Activated CD4-positive, alpha-beta memory T cell treated with anti-CD3 and anti-CD28 coated beads, Interleukin-2, amount 10 ng/mL, durations not matched to agents 7 days and 5 days (primary cell): ENCODE measurements around the gene KDM4D. TPM values are rescaled to one million over a fixed set of nuclear protein-coding genes. Genes with fewer than 3 reads are reported as not detected.

Source experiments
- CTCF ChIA-PET: fragments of 350-600 bp; sonication (Branson Sonifier 250); formaldehyde crosslinking; loops from one replicate; lab custom pipeline; 2021; ENCODE audit warnings: antibody characterized with exemption, inconsistent platforms; lab: Charles Lee
- POLR2A ChIA-PET: fragments of 350-600 bp; sonication (Branson Sonifier 250); formaldehyde crosslinking; loops from one replicate; lab custom pipeline; 2021; ENCODE audit warnings: antibody characterized with exemption; lab: Charles Lee
- DNase-seq: peaks from one replicate; pipeline ENCODE4 v3.0.0-alpha.2; 2020
- H3K27ac Mint-ChIP-seq: one replicate; pipeline ENCODE4 v1.8.0; 2021; ENCODE audit warnings: mild to moderate bottlenecking, mixed read lengths
- H3K27me3 Mint-ChIP-seq: one replicate; pipeline ENCODE4 v1.8.0; 2021; ENCODE audit warnings: mixed read lengths
- H3K36me3 Mint-ChIP-seq: one replicate; pipeline ENCODE4 v1.8.0; 2021; ENCODE audit warnings: low read depth, mixed read lengths
- H3K4me1 Mint-ChIP-seq: one replicate; pipeline ENCODE4 v1.8.0; 2021; ENCODE audit warnings: mixed read lengths
- H3K4me3 Mint-ChIP-seq: one replicate; pipeline ENCODE4 v1.8.0; 2021; ENCODE audit warnings: mild to moderate bottlenecking, mixed read lengths
- H3K9me3 Mint-ChIP-seq: one replicate; pipeline ENCODE4 v1.8.0; 2021; ENCODE audit warnings: mixed read lengths
- total RNA-seq, 2 experiments: library from RNA; stranded (reverse); gene quantifications; one replicate each; pipeline ENCODE4 v1.2.3, GENCODE V29; 2021

Gene KDM4D
- total RNA-seq, 2 experiments from 2014 or later: 0.83 to 1.1 TPM

DNA sequence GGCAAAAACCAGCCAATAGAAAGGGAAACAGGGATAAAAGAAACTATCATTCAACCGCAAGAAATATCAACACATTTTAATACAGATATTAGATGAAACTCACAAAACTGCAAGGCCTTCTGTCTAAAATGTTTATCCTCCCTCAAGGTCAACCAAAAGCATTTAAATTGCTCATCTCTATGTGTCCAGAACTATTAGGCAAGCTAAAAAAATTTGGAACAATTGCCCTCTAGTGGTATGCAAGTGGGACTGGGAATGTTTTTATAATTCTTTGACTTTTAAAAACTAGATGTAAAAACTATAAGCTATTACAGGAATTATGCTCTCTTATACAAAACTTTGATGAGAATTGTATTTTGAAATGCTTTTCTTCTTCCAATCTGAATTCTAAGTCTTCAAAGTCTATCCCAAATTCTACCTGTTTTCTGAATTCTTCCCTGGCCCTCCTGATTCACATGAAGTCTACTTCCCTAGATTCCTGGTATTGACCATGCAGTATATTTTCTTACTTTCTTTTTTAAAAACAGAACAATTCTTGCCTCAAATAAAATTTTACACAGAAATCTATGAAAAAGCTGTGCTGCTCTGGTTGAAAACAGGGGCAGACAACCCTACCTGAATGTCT is 5.1 kb upstream of the KDM4D start:
- Mint-ChIP-seq H3K27me3 (no peaks in the 10 kb centered on the region), H3K27ac (no peak overlapping the region), H3K36me3 (peaks cover 68% of the 10 kb centered on the region), H3K9me3 (no peaks in the 10 kb centered on the region), H3K4me1 (peaks cover 26% of the 10 kb centered on the region), H3K4me3 (no peak overlapping the region)
- ChIA-PET POLR2A (interaction anchor here (1.5 kb wide), 1 partner anchor 1422 kb away, joined by 3 read pairs; the partner anchor contains the start of gene JRKL), CTCF (interaction anchor here (0.5 to 1.4 kb wide), 4 partner anchors 9 to 182 kb away, joined by 4 to 7 read pairs (median 4); partner anchors contain the start of gene SRSF8)
- no peak for DNase-seq

DNA sequence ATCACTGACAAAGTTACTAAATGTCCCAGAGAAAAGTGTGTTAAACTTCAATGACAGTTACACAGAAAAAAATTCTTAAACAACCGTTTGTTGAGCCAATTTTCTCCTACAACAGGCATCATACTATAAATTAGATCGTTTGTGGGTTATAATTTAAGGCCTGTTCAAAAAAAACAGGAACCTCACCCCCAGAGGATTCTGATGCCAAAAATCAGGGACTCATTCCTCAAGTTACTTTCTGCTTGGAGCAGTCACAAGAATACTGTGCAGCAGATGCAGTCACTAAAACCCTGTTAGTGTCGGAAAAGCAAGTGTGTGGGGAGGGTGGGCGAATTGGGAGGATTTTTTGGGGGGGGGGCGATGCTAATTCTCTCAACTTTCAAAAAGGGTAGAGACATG is 810 bp upstream of the KDM4D start:
- Mint-ChIP-seq H3K9me3 (peaks cover 4% of the 10 kb centered on the region), H3K36me3 (peaks cover 48% of the 10 kb centered on the region), H3K27ac (peak overlapping the region; percentile 59), H3K27me3 (no peaks in the 10 kb centered on the region), H3K4me1 (peaks cover 53% of the 10 kb centered on the region), H3K4me3 (peak overlapping the region; percentile 99)
- DNase-seq: no peak
- ChIA-PET CTCF (interaction anchor here (0.8 to 2.4 kb wide), 7 partner anchors 95 to 258 kb away, joined by 3 to 21 read pairs (median 4); partner anchors contain the start of genes SESN3 and SRSF8), POLR2A (interaction anchor here (0.6 to 4.7 kb wide), 17 partner anchors 8 to 1417 kb away, joined by 3 to 51 read pairs (median 5); partner anchors contain the start of genes CCDC82, CEP57, ENDOD1 and FAM76B)

DNA sequence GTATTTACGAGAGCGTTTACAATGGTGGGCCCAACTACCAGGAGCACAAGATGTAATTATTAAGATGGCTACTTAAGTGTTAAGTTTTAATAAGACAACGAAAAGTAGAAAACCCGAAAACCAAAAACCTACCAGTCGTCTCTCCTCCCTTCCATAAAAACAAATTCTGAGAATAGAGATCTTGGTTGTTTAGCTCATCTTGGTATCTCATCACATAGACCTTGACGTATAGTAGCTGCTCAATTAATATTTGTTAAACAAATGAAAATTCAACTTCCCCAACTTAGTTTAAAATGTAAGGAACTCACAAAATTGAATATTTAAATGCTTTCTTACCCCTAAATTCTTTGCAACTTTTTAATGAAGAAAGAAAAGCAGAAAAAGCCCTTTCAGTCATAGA is 669 bp downstream of the KDM4D start:
- Mint-ChIP-seq H3K4me1 (peaks cover 47% of the 10 kb centered on the region), H3K9me3 (peaks cover 4% of the 10 kb centered on the region), H3K36me3 (peaks cover 34% of the 10 kb centered on the region), H3K4me3 (peak overlapping the region; percentile 99), H3K27me3 (no peaks in the 10 kb centered on the region), H3K27ac (peak overlapping the region; percentile 88)
- ChIA-PET CTCF (interaction anchor here (1.4 to 2.4 kb wide), 2 partner anchors 93 to 178 kb away, joined by 5 to 21 read pairs; partner anchors contain the start of gene SRSF8), POLR2A (interaction anchor here (1.0 to 4.7 kb wide), 9 partner anchors 10 to 816 kb away, joined by 3 to 51 read pairs (median 13); partner anchors contain the start of genes CEP57, ENDOD1, FAM76B and SESN3)
- DNase-seq: no peak

DNA sequence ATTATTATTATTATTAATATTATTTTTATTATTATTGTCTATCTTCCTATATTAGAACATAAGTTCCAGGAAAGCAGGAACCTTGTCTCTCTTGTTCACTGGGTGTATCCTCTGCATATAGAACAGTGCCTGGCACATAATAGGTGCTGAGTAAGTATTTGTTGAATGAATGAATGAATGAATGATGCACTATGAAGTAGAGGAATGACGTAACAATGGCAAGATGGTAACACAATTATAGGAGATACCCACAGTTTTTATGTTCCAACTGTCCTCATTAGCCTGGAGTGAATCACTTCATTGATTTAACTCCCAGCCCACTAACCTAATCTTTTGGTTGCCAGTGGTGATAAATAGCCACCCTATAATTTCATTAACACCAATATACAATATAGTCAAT is 2.1 kb downstream of the KDM4D start:
- Mint-ChIP-seq H3K4me3 (no peak overlapping the region), H3K36me3 (peaks cover 23% of the 10 kb centered on the region), H3K27me3 (no peaks in the 10 kb centered on the region), H3K4me1 (peaks cover 42% of the 10 kb centered on the region), H3K9me3 (peaks cover 4% of the 10 kb centered on the region), H3K27ac (no peak overlapping the region)
- ChIA-PET POLR2A (interaction anchor here (1.4 to 4.7 kb wide), 2 partner anchors 92 to 113 kb away, joined by 5 to 51 read pairs; partner anchors contain the start of gene SRSF8), CTCF (interaction anchor here (0.6 to 1.3 kb wide), 2 partner anchors 91 to 175 kb away, joined by 3 read pairs; partner anchors contain the start of gene SRSF8)
- DNase-seq: no peak

DNA sequence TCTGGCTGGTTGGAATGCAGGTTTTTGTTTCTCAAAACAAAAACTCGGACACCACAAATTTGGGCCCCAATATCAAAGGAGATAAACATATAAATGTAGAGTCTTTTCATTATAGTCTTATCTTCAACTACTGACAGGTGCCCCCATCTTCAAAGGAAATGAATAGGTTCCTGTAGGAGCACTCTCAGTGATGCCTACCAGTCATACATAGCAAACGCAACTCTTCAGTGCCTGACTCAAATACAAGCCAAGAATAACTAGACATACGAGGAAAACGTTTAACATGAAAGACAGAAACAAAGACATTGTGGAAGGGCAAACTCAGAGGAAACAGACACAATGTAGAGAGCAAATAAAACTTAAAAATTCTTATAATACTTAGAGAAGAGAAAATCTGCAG is 13.9 kb downstream of the KDM4D start:
- Mint-ChIP-seq H3K4me1 (peaks cover 6% of the 10 kb centered on the region), H3K9me3 (no peaks in the 10 kb centered on the region), H3K27ac (no peak overlapping the region), H3K36me3 (peaks cover 3% of the 10 kb centered on the region), H3K27me3 (peaks cover 25% of the 10 kb centered on the region), H3K4me3 (no peak overlapping the region)
- DNase-seq: no peak
- ChIA-PET CTCF (no interaction called here), POLR2A (no interaction called here)

DNA sequence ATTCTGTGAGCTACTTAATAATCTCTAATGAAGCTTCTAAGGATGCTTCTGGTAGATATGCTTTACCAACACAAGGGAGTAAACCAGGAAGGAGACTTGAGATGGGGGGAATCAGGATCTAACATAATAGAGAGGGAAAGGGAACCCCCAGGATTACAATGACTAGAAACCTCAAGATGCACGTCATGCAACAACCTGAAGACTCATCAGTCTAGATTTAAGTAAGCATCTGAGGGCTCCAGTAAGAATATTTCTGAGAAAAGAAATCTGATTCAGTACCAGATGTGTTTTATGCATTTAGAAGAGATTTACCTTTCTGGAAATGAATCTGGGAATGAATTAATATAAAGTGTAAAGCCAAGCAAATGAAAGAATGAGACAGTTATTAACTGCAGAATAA is 15.2 kb downstream of the KDM4D start:
- H3K27me3 Mint-ChIP-seq: peaks cover 30% of the 10 kb centered on the region
- H3K27ac Mint-ChIP-seq: no peak overlapping the region
- H3K4me3 Mint-ChIP-seq: no peak overlapping the region
- H3K9me3 Mint-ChIP-seq: no peaks in the 10 kb centered on the region
- DNase-seq: no peak
- POLR2A ChIA-PET: no interaction called here
- H3K4me1 Mint-ChIP-seq: peaks cover 6% of the 10 kb centered on the region
- H3K36me3 Mint-ChIP-seq: peaks cover 3% of the 10 kb centered on the region
- CTCF ChIA-PET: interaction anchor here (1.0 kb wide), 1 partner anchor 79 kb away, joined by 3 read pairs; the partner anchor contains the start of gene SRSF8

DNA sequence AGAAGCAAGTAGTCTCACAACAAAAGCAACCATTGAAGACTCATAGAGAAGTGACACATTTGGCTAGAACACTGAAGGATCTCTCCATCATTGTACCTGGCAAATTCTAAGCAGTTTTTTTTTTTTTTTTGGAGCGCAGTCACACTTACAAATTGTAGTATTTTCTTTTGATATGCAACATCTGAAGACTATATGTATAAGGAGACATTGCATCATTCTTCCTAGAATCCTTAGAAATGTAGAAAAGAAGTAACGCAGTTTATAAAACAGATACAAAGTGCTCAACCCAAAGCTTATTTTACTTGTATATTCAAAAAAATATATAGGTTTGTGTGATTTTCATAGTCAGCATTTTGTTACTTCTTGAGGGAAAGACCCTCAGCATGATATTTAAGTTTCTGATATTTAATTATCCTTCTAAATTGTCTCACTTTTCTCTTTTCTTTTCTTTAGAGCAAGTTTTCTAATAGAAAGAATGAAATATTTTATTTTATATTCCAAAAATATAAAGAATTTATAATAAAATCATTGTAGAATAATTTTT is 20.0 kb downstream of the KDM4D start:
- DNase-seq: no peak
- H3K9me3 Mint-ChIP-seq: no peaks in the 10 kb centered on the region
- ChIA-PET POLR2A (no interaction called here), CTCF (no interaction called here)
- H3K4me1 Mint-ChIP-seq: peaks cover 4% of the 10 kb centered on the region
- no peak overlapping the region for H3K4me3 Mint-ChIP-seq
- peaks cover 23% of the 10 kb centered on the region for H3K27me3 Mint-ChIP-seq
- H3K36me3 Mint-ChIP-seq: no peaks in the 10 kb centered on the region
- H3K27ac Mint-ChIP-seq: no peak overlapping the region

DNA sequence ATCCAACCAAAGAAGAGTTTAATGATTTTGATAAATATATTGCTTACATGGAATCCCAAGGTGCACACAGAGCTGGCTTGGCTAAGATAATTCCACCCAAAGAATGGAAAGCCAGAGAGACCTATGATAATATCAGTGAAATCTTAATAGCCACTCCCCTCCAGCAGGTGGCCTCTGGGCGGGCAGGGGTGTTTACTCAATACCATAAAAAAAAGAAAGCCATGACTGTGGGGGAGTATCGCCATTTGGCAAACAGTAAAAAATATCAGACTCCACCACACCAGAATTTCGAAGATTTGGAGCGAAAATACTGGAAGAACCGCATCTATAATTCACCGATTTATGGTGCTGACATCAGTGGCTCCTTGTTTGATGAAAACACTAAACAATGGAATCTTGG is 23.9 kb downstream of the KDM4D start:
- DNase-seq: no peak
- Mint-ChIP-seq H3K36me3 (no peaks in the 10 kb centered on the region), H3K27ac (no peak overlapping the region), H3K4me3 (no peak overlapping the region), H3K9me3 (no peaks in the 10 kb centered on the region), H3K4me1 (no peaks in the 10 kb centered on the region), H3K27me3 (peaks cover 5% of the 10 kb centered on the region)
- ChIA-PET CTCF (no interaction called here), POLR2A (no interaction called here)

DNA sequence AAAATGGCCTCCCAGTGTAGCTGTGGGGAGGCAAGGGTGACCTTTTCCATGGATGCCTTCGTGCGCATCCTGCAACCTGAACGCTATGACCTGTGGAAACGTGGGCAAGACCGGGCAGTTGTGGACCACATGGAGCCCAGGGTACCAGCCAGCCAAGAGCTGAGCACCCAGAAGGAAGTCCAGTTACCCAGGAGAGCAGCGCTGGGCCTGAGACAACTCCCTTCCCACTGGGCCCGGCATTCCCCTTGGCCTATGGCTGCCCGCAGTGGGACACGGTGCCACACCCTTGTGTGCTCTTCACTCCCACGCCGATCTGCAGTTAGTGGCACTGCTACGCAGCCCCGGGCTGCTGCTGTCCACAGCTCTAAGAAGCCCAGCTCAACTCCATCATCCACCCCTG is 24.8 kb downstream of the KDM4D start:
- ChIA-PET CTCF (no interaction called here), POLR2A (no interaction called here)
- Mint-ChIP-seq H3K27me3 (peaks cover under 1% of the 10 kb centered on the region), H3K36me3 (no peaks in the 10 kb centered on the region), H3K27ac (no peak overlapping the region), H3K4me1 (no peaks in the 10 kb centered on the region), H3K4me3 (no peak overlapping the region), H3K9me3 (no peaks in the 10 kb centered on the region)
- DNase-seq: no peak

DNA sequence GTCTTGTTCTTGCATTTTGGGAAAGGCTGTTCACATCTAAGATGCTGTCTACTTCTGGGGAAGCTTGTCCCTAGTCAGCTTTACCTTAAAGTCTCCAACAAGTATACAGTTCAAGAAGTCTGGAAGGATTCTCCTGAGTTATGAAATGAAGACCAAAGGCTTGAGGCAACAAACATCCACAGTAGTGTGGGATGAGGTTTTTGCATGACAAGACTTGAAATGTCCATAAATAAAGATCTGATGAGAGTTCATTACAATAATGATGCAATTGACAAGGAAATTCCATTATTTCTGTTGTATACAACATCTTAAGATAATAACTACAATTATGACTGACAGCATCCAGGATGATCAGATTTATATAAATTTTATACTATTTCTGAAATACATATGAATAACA is 30.2 kb downstream of the KDM4D start:
- ChIA-PET CTCF (no interaction called here), POLR2A (no interaction called here)
- no peak overlapping the region for H3K27ac Mint-ChIP-seq
- no peaks in the 10 kb centered on the region for H3K9me3 Mint-ChIP-seq
- no peak overlapping the region for H3K4me3 Mint-ChIP-seq
- no peaks in the 10 kb centered on the region for H3K36me3 Mint-ChIP-seq
- DNase-seq: no peak
- no peaks in the 10 kb centered on the region for H3K4me1 Mint-ChIP-seq
- peaks cover 11% of the 10 kb centered on the region for H3K27me3 Mint-ChIP-seq

DNA sequence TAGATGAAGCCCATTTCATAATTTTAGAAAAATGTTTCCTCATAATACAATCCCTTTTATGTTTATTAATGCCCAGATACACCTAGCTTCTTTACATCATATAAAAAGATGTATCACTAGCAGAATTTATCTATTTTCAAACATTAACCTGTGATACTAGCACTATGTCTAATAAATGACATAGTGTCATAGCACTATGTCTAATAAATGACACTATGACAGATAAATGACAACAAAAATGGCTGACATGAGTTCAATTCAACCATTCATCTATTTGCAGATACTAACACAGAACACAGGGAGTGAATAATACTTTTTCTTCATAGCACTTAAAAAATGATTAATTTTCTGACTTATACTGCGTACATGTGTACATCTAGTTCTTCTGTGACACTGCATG is 32.1 kb downstream of the KDM4D start:
- Mint-ChIP-seq H3K4me1 (no peaks in the 10 kb centered on the region), H3K9me3 (no peaks in the 10 kb centered on the region), H3K27me3 (peaks cover 11% of the 10 kb centered on the region), H3K36me3 (no peaks in the 10 kb centered on the region), H3K4me3 (no peak overlapping the region), H3K27ac (no peak overlapping the region)
- no peak for DNase-seq
- ChIA-PET POLR2A (no interaction called here), CTCF (no interaction called here)

DNA sequence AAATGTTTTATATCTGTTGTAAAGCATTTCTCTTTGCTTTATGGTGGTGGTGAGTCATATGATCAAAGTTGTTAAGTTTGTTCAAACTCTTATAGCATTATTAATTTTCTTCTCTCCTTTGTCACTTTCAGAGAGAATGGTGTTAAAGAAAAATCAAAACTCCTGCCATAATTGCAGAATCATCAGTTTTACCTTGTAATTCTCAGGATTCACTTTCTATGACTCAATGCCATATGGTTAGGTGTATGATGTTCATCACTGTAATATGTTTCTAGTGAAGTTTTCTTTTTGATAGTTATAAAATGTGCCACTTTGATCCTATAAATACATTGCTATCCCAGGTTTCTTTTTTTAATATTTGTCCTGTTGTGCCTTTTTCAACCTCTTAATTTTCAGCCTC is 37.9 kb downstream of the KDM4D start:
- Mint-ChIP-seq H3K36me3 (no peaks in the 10 kb centered on the region), H3K4me1 (no peaks in the 10 kb centered on the region), H3K27ac (no peak overlapping the region), H3K4me3 (no peak overlapping the region), H3K9me3 (no peaks in the 10 kb centered on the region), H3K27me3 (peaks cover 3% of the 10 kb centered on the region)
- POLR2A ChIA-PET: no interaction called here
- CTCF ChIA-PET: no interaction called here
- DNase-seq: no peak

DNA sequence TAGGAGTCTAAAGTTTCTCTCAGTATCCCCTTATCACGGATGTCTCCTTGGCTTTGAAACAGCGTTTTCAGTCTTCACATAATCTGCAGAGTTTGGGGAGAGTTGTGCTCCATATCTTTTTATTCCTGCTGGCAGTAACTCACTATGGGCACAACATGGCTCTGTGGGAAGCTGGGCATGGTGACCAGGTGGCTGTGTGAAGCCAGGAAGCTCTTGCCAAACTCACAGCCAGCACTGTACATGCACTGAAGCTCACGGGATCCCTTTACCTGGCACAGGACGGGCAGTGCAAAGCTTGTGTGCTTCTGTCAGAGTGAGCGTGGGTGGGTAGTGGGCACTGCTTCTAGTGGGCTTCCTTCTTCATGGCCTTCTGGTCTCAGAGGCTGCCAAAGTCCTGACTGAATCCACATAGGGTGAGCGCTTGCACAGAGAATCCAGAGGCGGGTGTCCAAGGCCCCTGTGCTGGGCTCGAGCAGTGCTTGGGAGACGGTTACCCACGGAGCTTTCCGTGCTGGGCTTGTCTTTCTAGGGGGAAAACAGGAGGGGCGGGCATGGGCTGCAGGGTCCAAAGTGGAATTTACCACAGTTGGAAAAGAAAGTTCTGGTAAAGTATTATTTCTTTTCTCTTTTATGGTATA is 40.8 kb downstream of the KDM4D start:
- Mint-ChIP-seq H3K27me3 (no peaks in the 10 kb centered on the region), H3K27ac (no peak overlapping the region)
- CTCF ChIA-PET: no interaction called here

More for the DNA sequence above, 40.8 kb downstream of the KDM4D start:
- POLR2A ChIA-PET: no interaction called here
- DNase-seq: no peak
- Mint-ChIP-seq H3K4me3 (no peak overlapping the region), H3K4me1 (no peaks in the 10 kb centered on the region), H3K36me3 (no peaks in the 10 kb centered on the region), H3K9me3 (no peaks in the 10 kb centered on the region)
